Measurements from ENCODE around the gene APLP1.

GRCh38 chr19:35885904-35886303 is 17.5 kb downstream of the APLP1 start:
- TF ChIP-seq, protein P1, sequence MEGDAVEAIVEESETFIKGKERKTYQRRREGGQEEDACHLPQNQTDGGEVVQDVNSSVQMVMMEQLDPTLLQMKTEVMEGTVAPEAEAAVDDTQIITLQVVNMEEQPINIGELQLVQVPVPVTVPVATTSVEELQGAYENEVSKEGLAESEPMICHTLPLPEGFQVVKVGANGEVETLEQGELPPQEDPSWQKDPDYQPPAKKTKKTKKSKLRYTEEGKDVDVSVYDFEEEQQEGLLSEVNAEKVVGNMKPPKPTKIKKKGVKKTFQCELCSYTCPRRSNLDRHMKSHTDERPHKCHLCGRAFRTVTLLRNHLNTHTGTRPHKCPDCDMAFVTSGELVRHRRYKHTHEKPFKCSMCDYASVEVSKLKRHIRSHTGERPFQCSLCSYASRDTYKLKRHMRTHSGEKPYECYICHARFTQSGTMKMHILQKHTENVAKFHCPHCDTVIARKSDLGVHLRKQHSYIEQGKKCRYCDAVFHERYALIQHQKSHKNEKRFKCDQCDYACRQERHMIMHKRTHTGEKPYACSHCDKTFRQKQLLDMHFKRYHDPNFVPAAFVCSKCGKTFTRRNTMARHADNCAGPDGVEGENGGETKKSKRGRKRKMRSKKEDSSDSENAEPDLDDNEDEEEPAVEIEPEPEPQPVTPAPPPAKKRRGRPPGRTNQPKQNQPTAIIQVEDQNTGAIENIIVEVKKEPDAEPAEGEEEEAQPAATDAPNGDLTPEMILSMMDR (conservative IDR thresholded peaks at IDR 0.05; ENCODE audit: low read depth in 2 of 2): no peak
- no peak for TF ChIP-seq CREB1 (CRISPR knock-in tag; IDR thresholded peaks at IDR 0.05; ENCODE audit: low read depth)

All from GM23338 (cell line).